HG03460 (cell line): Measurements from ENCODE around the gene AAR2.

Experiments used
- ATAC-seq: cut with Tn5 transposase; IDR thresholded peaks from one replicate; pipeline ENCODE4 v1.9.1; 2021; ENCODE audit not compliant: unreplicated experiment

AAR2 gene

DNA sequence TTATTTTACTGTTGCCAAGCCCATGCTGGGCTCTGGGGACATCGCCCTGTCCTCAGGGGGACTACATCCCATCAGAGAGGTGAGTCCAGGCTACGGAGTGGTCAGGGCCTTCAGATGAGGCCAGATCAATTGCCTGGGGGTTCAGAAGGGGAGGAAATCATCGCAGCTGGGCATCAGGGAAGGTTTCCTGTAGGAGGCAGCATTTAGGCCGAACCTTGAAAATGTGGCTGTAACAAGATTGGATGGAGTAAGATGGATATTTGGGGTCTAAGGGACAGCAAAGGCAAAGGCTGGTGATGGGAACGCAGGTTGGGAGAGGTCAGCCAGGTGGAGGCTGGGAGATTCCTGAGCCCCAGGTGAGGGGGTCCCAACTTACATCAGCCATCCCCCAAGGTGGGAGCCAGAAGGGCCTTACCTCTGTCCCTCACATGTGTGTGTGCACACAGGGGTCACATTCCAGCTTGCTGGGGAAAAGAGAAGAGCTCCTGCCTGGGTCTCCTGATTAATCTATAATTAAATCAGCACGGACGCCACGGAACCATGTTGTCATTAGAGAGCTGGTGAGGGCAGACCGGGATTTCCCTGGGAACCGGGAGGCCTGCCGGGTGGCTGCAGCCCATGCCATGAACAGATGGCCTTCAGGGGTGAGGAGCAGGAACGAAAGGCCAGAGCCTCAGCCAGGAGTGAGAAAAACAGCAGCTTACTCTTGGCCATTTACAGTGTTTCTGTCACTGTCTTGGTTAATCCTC is 39.3 kb downstream of the AAR2 start:
- no peak for ATAC-seq

DNA sequence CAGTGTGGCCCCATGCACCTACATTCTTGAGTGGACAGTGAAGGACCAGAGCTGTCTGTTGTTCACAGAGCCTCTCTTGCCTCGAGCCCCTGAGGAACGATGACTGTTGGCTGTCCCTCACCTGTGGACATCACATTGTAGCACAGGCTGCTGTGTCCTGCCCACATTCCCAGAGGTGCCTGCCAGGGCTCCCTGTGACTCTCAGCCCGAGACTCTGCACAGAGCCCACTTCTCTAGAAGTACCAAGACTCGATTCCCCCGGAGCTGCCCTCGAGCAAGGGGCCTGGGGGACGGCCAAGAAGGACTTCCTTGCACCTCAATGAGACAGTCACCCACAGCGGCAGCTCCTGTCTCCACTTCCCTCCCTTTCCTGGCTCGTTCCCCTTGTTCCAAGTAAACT is 41.3 kb downstream of the AAR2 start:
- ATAC-seq, result no peak

DNA sequence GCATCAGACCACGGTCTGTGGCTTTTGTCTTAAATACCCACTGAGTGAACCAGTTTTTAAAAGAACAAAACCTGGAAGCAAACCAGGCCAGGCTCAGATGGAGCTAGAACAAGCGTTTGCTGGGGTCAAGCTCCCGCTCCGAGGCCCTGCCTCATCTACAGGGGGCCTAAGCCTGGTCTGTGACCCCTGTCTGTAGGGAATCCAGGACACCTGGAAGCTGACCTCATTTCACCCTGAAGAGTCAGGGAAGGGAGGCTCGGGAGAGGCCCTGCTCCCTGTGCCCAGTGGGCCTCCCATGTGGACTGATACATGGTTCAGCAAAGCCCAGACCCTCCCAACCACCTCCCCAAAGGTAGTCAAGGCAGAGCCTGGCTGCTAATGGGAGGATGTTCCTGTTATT is 43.1 kb downstream of the AAR2 start:
- no peak for ATAC-seq

DNA sequence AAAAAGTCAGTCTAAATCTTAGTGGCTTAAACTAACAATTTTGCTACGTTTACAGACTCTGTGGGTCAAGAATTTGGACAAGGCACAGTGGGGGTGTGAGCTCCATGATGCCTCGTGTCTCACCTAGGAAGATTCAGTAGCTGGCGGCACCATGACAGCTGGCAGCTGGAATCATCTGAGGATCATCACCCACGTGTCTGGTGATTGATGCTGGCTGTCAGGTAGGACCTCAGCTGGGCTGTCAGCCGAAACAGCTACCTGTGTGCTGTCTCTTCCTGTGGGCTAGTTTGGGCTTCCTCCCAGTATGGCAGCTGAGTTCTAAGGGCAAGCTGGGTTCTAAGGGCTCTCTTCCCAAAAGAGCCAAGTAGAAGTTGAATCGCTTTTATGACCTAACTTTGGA is 43.5 kb downstream of the AAR2 start:
- ATAC-seq, result no peak

DNA sequence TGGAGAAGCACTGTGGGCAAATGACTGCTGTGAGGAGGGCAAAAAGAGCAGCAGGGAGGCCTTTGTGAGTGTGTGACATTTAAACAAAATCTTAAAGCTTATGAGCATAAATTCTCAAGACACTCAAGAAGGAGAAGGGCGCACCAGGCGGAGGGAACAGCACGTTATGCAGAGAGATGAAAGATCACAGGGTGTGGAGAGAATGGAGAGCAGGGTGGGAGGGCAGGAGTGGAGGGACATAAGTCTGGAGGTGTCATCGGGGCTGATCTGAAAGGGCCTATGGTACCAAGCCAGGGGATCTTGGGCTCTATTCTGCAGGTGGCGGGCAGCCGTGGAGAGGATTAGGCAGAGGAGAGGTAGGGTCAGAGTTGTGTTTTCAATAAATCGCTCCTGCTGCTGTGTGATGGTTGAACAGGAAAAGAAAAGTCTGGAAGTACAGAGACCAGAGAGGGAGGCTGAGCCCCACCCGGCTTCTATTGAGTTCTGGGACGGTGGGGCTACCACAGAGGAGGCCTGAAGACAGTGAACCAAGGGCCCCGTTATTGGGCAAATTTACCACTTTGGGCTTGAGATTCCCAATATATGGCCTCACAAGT is 45.6 kb downstream of the AAR2 start:
- no peak for ATAC-seq

DNA sequence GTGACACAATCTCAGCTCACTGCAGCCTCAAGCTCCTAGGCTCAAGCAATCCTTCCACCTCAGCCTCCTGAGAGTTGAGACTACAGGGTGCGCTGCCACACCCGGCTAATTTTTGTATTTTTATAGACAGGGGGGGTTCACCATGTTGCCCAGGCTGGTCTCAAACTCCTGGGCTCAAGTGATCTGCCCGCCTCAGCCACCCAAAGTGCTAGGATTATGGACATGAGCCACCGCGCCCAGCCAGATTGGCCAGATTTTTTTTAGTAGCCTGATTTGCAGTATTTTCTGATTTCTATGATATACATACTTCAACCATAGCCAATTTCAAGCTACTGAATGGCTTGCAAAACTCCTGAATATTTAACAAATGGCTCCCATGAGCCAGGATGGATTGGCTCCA is 48.5 kb downstream of the AAR2 start:
- ATAC-seq, result no peak

DNA sequence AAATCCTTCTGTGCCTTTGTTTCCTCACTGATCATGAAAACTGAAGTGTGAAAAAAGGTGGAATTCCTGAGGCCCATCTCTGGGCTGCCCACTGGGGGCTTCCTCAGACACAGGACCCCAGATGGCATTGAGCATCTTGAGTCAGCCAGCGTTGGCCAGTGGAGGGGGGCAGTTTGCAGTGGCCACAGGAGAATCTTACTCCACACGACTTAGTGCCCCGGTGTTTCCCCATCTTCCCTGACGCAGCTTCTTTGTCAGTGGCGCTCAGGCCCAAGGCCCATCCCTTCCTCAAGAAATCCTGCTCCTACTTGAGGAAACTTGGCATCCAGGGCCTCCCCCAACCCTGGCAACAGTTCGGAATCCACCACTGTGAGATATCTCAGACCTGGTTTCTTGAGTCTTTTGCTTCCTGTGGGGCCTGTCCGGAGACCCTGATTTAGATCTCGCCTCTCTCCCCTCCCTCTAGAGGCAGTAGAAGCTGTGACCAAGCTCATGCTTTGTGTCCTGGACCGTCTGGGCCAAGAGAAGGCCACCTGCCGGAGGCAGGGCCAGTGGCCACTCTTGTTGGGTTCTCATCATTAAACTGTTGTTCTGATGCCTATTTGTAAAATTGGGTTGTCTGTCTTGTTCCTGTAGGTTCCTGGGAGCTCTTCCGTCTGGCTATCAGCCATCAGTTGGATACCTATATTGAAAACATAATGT is 49.6 kb downstream of the AAR2 start:
- ATAC-seq, result no peak

DNA sequence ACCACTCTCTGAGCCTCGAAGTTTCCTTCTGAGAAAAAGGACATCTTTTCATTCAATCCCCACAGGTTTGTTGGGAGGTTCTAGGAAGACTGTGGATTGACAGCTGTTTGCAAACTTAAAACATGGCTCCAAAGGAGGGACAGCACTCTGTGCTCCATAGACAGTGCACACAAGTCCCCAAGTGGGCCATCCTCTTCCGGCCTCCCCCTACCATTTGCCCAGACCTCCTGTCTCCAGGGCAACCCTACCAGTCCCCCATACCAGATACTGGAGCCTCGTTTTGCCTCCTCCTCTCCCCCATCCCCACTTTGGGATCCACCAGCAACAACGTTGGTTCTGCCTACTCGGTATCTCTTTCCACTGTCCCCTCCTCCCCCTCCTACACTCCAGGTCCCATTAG is 61.4 kb downstream of the AAR2 start:
- no peak for ATAC-seq

DNA sequence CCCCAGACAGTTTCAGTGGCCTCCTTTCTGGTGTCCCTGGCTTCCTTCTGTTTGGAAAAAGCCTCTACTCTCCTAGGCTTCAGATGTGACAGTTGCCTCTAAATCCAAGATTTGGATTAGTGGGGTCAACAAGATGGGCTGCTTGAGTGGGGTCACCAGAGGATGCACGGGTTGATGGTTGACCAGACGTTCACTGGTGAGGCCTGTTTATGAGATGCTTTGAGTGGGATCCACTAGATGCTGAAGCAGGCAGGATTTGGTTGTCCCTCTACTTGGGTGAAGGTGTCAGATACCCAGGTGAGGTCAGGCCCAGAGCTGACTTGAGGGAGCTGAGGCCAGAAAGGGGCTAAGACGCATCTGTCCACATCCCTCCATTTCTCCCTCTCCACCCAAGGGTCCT is 61.8 kb downstream of the AAR2 start:
- ATAC-seq, result no peak

DNA sequence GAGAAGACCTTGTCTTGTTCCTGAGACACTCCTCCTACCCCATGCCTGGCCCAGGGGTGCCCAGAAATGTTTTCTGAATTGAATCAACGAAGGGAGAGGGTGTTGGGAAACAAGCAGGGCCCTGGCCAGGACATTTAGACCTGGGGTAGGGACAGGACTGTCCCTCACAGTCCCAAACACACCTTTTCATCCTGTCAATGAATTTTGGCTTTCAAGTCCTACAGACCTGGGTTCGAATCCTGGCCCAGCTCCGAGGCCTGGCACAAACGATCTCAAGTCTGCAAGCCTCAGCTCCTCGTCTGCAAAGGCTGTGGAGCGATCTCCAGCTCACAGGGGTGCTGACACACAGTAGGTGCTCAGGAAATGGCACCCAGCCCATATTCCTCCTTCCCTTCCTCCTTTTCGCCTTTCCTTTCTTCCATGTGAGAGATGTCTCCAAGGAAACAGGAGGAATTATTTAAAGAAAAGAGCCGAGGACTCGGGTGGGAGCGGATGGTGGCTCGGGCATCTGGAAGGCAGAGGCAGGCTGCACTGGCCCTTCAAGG is 62.6 kb downstream of the AAR2 start:
- ATAC-seq, result no peak

DNA sequence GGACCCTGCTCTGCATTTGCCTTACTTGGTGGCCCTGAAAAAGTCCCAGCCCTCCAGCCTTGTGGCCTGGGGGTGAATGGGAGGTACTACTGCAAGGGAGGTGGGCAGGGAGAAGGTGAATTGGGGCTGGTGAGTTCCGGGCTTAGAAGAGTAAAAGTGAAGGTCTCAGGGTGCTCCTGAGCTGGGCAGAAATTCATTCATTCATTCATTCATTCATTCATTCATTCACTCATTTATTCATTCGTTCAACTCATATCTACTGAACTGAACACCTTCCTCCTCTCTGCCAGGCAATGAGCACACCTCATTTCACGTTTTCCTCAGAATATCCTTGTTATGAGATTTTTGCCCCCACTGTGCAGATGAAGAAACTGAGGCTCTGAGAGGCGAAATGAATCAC is 63.2 kb downstream of the AAR2 start:
- no peak for ATAC-seq

DNA sequence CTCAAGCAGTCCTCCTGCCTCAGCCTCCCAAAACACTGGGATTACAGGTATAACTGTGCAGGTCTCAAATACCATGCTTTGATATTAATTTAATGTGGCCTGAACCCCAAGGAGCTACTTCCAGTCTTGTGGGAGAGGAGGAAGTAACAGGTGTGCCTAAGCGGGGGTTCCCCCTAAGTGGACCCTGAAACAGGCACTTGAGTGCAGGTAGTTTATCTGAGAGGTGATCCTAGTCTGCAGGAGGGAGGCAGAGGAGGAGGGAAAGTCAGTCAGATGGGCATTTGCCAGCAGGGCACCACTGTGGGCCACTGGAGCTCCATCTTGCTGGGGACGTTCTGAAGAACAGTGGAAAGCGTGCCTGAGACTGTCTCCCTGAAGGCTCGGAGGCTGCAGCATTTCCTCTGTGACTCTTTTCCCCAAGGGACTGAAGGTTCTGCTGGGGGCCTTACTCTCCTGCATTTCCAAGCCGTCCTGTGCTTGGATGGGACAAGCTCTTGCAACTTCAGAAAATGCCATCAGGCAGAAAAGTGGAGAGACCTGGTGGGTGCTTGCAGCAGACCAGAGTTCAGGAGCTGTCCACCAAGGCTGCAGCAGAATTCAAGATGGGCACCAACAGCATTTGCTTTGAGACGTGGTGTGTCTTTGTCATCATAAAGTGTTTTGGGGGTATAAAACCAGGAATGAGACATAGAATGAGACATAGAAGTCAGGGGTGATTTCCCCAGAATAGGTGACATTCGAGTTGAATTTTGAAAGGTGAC is 65.3 kb downstream of the AAR2 start:
- ATAC-seq, result no peak

DNA sequence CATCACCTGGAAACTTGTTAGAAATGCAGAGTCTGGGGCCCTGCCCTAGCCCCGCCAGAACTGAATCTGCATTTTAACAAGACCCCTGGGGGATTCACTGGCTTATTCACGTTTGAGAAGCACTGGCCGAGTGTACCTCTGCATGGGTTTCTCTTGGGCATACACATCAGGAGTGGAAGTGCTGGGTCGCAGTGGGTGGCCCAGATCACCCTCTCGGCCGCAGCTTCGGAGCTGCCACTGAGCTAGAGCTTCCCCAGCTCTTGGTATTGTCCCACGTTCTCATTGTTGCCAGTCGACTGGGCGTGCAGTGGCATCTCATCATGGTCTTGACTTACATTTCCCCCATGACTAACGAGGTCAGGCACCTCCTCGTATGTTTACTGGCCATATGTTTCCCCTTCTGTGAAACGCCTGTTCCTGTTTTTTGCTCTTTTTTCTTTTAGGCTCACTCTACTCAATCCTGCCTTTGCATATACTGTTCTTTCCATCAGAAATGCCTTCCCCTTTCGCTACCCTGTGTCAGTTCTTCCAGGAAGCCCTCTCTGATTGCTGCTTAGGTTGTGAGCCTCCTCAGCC is 66.8 kb downstream of the AAR2 start:
- ATAC-seq, result no peak

DNA sequence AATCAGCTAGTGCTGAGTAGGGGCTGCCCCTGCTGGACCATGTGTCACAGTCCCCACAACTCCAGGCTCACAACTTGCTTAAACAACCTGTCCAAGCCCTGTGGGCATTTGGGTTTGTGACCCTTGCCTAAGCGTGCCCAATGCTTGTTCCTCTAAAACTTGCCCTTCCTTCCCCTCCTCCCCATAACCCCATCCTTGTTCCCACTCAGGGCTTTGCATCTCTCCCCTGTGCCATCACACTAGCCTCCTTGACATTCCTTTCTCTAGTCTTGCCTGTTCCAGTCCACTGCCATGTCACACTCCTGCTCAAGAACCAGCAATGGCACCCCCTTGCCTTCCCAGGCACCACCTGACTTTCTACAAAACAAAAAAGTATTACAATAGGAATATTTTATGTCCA is 67.6 kb downstream of the AAR2 start:
- ATAC-seq, result no peak

DNA sequence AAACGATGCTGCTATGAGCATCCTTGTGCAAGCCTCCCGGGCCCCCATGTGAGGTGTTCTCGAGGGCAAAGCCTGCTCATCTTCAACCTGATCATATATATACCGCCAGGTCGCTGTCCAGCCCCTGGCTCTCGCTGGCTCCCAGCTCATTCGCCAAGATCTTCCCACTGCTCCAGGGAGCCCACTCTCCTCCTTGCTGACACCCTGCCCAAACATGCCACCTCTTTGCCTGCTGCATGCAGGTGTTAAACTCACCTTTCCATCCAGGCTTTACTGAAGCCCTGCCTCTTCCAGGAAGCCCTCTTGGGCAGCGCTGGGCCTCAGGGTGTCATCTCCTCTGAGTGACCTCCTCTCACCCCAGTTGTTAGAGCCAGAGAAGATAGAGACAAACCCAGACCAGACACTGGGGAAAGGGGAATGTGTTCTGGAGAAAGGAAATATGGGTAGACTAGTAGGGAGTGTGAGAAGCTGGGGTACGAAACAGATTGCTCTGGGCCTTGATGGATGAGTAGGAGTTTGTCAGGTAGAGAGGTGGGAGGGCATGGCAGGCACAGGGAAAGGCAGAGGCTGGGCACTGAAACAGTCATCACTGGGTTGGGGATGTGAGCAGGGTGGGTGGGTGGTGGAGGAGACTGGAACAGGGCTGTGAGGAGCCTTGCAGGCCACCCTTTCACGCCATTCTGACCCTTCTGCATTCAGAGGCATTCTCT is 68.7 kb downstream of the AAR2 start:
- ATAC-seq, result no peak

DNA sequence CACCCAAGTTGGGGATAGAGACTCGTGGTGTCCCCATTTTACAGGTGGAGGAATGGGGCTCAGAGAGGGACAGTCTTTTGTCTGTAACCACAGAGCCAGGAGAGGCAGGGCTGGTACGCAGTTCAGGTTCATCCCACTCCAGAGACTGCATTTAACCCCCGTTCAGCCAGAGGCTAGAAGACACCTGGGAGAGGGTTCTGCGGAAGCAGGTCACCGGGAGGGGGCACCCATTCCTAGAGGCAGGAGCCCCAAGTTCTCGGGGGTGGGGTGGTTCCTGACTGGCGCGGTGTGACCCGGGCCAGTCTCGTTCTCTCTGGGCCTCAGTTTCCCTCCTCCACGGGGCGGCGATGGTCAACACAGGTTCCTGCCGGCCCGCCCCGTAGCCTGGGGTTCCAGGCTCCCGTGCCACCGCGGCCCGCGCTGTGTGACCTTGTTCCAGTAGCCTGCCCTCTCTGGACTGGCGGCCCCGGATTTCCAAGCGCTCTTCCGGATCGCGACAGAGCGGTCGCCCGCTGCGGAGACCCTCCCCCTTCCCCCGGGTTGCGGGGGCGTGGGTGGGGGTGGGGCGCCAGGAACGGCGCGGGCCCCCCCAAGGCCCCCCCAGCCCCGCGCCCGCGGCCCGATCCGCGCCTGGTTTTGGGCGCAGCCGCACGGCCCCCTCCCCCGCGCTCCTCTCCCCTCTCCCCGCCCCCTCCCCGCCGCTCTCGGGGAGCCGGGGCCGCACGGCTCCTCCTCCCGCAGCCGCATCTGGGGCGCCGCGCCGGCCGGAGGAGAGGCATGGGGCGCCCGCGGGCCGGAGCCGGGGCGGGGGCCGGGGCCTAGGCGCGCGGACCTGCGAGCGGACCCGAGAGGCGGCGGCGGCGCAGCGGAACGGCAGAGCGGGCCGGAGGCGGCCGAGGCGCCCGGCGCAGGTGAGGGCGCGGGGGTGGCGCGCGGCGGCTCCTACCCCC is 69.6 kb downstream of the AAR2 start, which contains the start of gene DLGAP4:
Gene DLGAP4 (plus strand): TSS at position 738 of the 950 bp plus-strand sequence. CDS start 125,379 bp downstream, outside the sequence.
- no peak for ATAC-seq
